Progenitor cell of endocrine pancreas (in vitro differentiated cells): ENCODE measurements around the gene C16orf74. TPM values are rescaled to one million over a fixed set of nuclear protein-coding genes. Genes with fewer than 3 reads are reported as not detected.
A peak's percentile ranks its signal among the peaks of the same experiment; 100 is the strongest.

ENCODE experiments used
- DNase-seq: peaks from one replicate; pipeline ENCODE4 v3.0.0; 2021; ENCODE audit warnings: low spot score; ENCODE audit not compliant: unreplicated experiment
- H3K27ac Mint-ChIP-seq: 2 replicates; pipeline ENCODE4 v1.8.0; 2021; ENCODE audit warnings: mild to moderate bottlenecking, moderate library complexity, mixed read lengths
- H3K27me3 Mint-ChIP-seq: 2 replicates; pipeline ENCODE4 v1.8.0; 2021; ENCODE audit warnings: mixed read lengths
- H3K36me3 Mint-ChIP-seq: 2 replicates; pipeline ENCODE4 v1.8.0; 2022; ENCODE audit warnings: mixed read lengths; ENCODE audit not compliant: insufficient read depth
- H3K4me1 Mint-ChIP-seq: 2 replicates; pipeline ENCODE4 v1.8.0; 2021; ENCODE audit warnings: low read depth, mixed read lengths
- H3K4me3 Mint-ChIP-seq: 2 replicates; pipeline ENCODE4 v1.8.0; 2021; ENCODE audit warnings: low read depth, mild to moderate bottlenecking, moderate library complexity, mixed read lengths
- H3K9me3 Mint-ChIP-seq: 2 replicates; pipeline ENCODE4 v1.8.0; 2021; ENCODE audit warnings: low read depth, mixed read lengths
- total RNA-seq: library from RNA; stranded (reverse); gene quantifications from 2 replicates; pipeline ENCODE4 v1.2.1, GENCODE V29; 2021
- TF ChIP-seq, protein P1 (sequence below): fragments of 200-600 bp; sonication (generic); IDR thresholded peaks from one replicate; pipeline ENCODE4 v1.5.0; 2021; ENCODE audit warnings: antibody characterized with exemption, mild to moderate bottlenecking; ENCODE audit not compliant: unreplicated experiment

The C16orf74 gene
- total RNA-seq, 1 donor from 2014 or later = 0.65 TPM

- TF ChIP-seq, protein P1, sequence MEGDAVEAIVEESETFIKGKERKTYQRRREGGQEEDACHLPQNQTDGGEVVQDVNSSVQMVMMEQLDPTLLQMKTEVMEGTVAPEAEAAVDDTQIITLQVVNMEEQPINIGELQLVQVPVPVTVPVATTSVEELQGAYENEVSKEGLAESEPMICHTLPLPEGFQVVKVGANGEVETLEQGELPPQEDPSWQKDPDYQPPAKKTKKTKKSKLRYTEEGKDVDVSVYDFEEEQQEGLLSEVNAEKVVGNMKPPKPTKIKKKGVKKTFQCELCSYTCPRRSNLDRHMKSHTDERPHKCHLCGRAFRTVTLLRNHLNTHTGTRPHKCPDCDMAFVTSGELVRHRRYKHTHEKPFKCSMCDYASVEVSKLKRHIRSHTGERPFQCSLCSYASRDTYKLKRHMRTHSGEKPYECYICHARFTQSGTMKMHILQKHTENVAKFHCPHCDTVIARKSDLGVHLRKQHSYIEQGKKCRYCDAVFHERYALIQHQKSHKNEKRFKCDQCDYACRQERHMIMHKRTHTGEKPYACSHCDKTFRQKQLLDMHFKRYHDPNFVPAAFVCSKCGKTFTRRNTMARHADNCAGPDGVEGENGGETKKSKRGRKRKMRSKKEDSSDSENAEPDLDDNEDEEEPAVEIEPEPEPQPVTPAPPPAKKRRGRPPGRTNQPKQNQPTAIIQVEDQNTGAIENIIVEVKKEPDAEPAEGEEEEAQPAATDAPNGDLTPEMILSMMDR = no peak
- DNase-seq = no peak
- peaks cover 43% of the 10 kb centered on the region for H3K36me3 Mint-ChIP-seq
- H3K27ac Mint-ChIP-seq = peak overlapping the region; percentile 94
- no peaks in the 10 kb centered on the region for H3K9me3 Mint-ChIP-seq
- no peak overlapping the region for H3K4me3 Mint-ChIP-seq
- no peaks in the 10 kb centered on the region for H3K27me3 Mint-ChIP-seq
- H3K4me1 Mint-ChIP-seq = peaks cover 2% of the 10 kb centered on the region
These were observed 80.1 kb downstream of the C16orf74 start for GRCh38 chr16:85670840-85671239.

DNA sequence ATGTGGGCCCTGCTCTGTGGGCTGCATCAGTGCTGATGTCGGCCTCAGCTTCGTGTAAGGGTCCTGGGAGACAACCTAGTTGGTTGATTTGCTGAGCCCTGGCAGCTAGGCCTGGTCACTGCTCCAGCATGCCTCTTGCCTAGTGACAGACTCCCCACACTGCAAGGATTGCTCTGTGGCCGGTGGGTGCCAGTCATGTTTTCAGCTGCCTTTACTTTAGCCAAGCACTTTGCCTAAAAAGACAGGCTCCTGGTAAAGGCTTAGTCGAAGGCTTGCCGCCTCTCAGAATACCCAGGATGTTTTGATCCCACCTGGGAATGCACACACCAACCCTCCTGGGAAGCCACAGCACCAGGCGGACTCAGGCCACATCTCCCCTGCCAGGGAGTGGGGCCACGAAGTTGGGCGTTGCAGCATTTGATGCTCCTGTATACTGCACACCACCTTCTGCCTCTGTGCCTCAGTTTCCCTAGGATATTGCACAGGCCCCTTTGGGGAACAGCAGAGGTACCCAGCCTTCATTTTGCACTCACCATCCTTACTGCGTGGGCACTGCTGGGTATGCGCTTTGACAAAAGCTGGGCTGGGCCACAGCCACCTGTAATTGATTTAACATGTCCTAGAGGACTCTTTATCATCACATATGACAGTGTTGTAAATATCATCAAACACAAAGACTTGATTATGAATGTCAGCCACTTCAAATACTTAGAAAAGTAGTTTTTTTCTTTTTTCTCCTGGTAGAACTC is 82.0 kb downstream of the C16orf74 start:
- Mint-ChIP-seq H3K36me3 (peaks cover 36% of the 10 kb centered on the region), H3K4me1 (peaks cover 2% of the 10 kb centered on the region), H3K9me3 (no peaks in the 10 kb centered on the region), H3K27ac (no peak overlapping the region), H3K27me3 (no peaks in the 10 kb centered on the region), H3K4me3 (no peak overlapping the region)
- no peak for DNase-seq
- TF ChIP-seq, protein P1 = no peak

DNA sequence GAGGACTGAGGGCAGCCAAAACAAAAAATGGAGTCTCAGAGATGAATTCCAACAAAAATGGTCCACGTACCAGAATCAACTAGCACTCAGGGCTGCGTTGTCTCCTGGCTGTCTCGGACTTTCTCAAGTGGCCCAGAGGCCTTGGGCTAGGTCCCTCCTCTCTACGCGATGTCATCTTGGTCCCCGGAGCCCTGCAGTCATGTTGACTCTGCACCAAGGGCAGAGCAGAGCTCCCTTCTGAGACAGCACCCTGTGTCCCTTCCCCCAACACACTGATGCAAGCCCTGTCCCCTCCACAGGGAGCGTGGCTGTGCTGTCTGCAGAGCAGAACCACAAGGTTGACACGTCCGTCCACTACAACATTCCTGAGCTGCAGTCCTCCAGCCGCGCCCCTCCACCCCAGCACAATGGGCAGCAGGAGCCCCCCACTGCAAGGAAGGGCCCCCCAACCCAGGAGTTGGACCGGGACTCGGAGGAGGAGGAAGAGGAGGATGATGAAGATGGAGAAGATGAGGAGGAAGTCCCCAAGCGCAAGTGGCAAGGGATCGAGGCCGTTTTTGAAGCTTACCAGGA is 83.0 kb downstream of the C16orf74 start:
- peaks cover 2% of the 10 kb centered on the region for H3K4me1 Mint-ChIP-seq
- no peaks in the 10 kb centered on the region for H3K9me3 Mint-ChIP-seq
- H3K27me3 Mint-ChIP-seq = no peaks in the 10 kb centered on the region
- TF ChIP-seq, protein P1 = no peak
- H3K27ac Mint-ChIP-seq = no peak overlapping the region
- H3K36me3 Mint-ChIP-seq = peaks cover 36% of the 10 kb centered on the region
- no peak for DNase-seq
- no peak overlapping the region for H3K4me3 Mint-ChIP-seq

GRCh38 chr16:85667261-85667660 is 83.6 kb downstream of the C16orf74 start:
- no peak for DNase-seq
- no peaks in the 10 kb centered on the region for H3K9me3 Mint-ChIP-seq
- H3K4me3 Mint-ChIP-seq = no peak overlapping the region
- no peaks in the 10 kb centered on the region for H3K27me3 Mint-ChIP-seq
- TF ChIP-seq, protein P1 = no peak
- H3K4me1 Mint-ChIP-seq = no peaks in the 10 kb centered on the region
- H3K27ac Mint-ChIP-seq = peak overlapping the region; percentile 69
- H3K36me3 Mint-ChIP-seq = peaks cover 35% of the 10 kb centered on the region

GRCh38 chr16:85665929-85666328 is 85.0 kb downstream of the C16orf74 start:
- peak overlapping the region; percentile 58 for H3K27ac Mint-ChIP-seq
- TF ChIP-seq, protein P1 = no peak
- H3K4me1 Mint-ChIP-seq = no peaks in the 10 kb centered on the region
- no peak overlapping the region for H3K4me3 Mint-ChIP-seq
- DNase-seq = no peak
- no peaks in the 10 kb centered on the region for H3K9me3 Mint-ChIP-seq
- peaks cover 32% of the 10 kb centered on the region for H3K36me3 Mint-ChIP-seq
- no peaks in the 10 kb centered on the region for H3K27me3 Mint-ChIP-seq
